Measurements from ENCODE around the gene ANKS1A. TPM values are rescaled to one million over a fixed set of nuclear protein-coding genes. Genes with fewer than 3 reads are reported as not detected.

ANKS1A gene
- total RNA-seq, 1 experiment from 2014 or later, result 14.0 TPM

- Mint-ChIP-seq H3K4me1 (ENCODE audit: insufficient read depth, unreplicated experiment) (peaks cover 9% of the 10 kb centered on the region), H3K36me3 (ENCODE audit: insufficient read depth, unreplicated experiment) (no peaks in the 10 kb centered on the region), H3K27ac (ENCODE audit: low read depth, unreplicated experiment) (no peak overlapping the region), H3K27me3 (ENCODE audit: insufficient read depth, unreplicated experiment) (no peaks in the 10 kb centered on the region), H3K4me3 (ENCODE audit: unreplicated experiment) (no peak overlapping the region), H3K9me3 (ENCODE audit: unreplicated experiment) (no peaks in the 10 kb centered on the region)
- POLR2A ChIA-PET, result no interaction called here
- no peak for DNase-seq (ENCODE audit: unreplicated experiment)
- no peak for TF ChIP-seq CTCF (IDR thresholded peaks at IDR 0.05; ENCODE audit: unreplicated experiment)
- intact Hi-C loops (cut with micrococcal nuclease), result no loop called here
- BruUV-seq (replicated peaks), result no TSS peak
- CTCF ChIA-PET, result no interaction called here
These were observed 22.8 kb downstream of the ANKS1A start for GRCh38 chr6:34911822-34912221.

GRCh38 chr6:34912715-34913464 lies 23.8 kb downstream of the ANKS1A start:
- H3K9me3 Mint-ChIP-seq (ENCODE audit: unreplicated experiment), result no peaks in the 10 kb centered on the region
- peak overlapping the region; percentile 74 for H3K27ac Mint-ChIP-seq (ENCODE audit: low read depth, unreplicated experiment)
- DNase-seq (ENCODE audit: unreplicated experiment), result peak; percentile 52
- ChIA-PET POLR2A (interaction anchor here (2.8 kb wide), 1 partner anchor 25 kb away, joined by 9 read pairs; the partner anchor contains the start of genes ANKS1A and TAF11), CTCF (interaction anchor here (0.9 kb wide), 1 partner anchor 20 kb away, joined by 3 read pairs; no protein-coding TSS in a partner anchor)
- TF ChIP-seq CTCF (IDR thresholded peaks at IDR 0.05; ENCODE audit: unreplicated experiment), result no peak
- BruUV-seq (replicated peaks), result no TSS peak
- no peaks in the 10 kb centered on the region for H3K36me3 Mint-ChIP-seq (ENCODE audit: insufficient read depth, unreplicated experiment)
- intact Hi-C loops (cut with micrococcal nuclease), result no loop called here
- no peak overlapping the region for H3K4me3 Mint-ChIP-seq (ENCODE audit: unreplicated experiment)
- H3K4me1 Mint-ChIP-seq (ENCODE audit: insufficient read depth, unreplicated experiment), result peaks cover 9% of the 10 kb centered on the region
- no peaks in the 10 kb centered on the region for H3K27me3 Mint-ChIP-seq (ENCODE audit: insufficient read depth, unreplicated experiment)

DNA sequence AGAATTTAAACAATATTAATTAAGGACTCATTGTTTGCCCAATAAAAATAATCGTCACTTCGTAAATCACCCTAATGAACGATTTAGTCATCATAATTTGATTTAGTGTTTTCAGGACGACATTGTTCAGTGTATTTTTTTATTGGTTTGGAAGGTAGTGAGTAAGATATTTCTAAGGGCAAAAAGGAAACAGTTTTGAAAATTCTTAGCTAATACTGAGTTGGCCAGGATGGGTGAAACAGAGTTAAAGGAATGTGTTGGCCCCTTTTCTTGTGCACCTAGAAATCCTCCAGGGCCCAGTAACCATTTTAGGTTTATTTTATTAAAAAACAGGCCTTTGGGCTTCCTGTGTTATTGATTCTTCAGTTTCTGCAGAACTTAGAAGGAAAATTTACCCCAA lies 25.3 kb downstream of the ANKS1A start:
- no peak for TF ChIP-seq CTCF (IDR thresholded peaks at IDR 0.05; ENCODE audit: unreplicated experiment)
- no peak for DNase-seq (ENCODE audit: unreplicated experiment)
- ChIA-PET POLR2A (interaction anchor here (2.8 kb wide), 1 partner anchor 26 kb away, joined by 9 read pairs; the partner anchor contains the start of genes ANKS1A and TAF11), CTCF (interaction anchor here (0.6 kb wide), 1 partner anchor 100 kb away, joined by 3 read pairs; no protein-coding TSS in a partner anchor)
- Mint-ChIP-seq H3K4me1 (ENCODE audit: insufficient read depth, unreplicated experiment) (peaks cover 9% of the 10 kb centered on the region), H3K36me3 (ENCODE audit: insufficient read depth, unreplicated experiment) (no peaks in the 10 kb centered on the region), H3K27ac (ENCODE audit: low read depth, unreplicated experiment) (peak overlapping the region; percentile 42), H3K4me3 (ENCODE audit: unreplicated experiment) (no peak overlapping the region), H3K9me3 (ENCODE audit: unreplicated experiment) (no peaks in the 10 kb centered on the region), H3K27me3 (ENCODE audit: insufficient read depth, unreplicated experiment) (no peaks in the 10 kb centered on the region)
- intact Hi-C loops (cut with micrococcal nuclease), result no loop called here
- BruUV-seq (replicated peaks), result no TSS peak

- TF ChIP-seq CTCF (IDR thresholded peaks at IDR 0.05; ENCODE audit: unreplicated experiment), result no peak
- H3K4me1 Mint-ChIP-seq (ENCODE audit: insufficient read depth, unreplicated experiment), result peaks cover 9% of the 10 kb centered on the region
- no peak overlapping the region for H3K4me3 Mint-ChIP-seq (ENCODE audit: unreplicated experiment)
- no peak overlapping the region for H3K27ac Mint-ChIP-seq (ENCODE audit: low read depth, unreplicated experiment)
- ChIA-PET POLR2A (no interaction called here), CTCF (no interaction called here)
- H3K9me3 Mint-ChIP-seq (ENCODE audit: unreplicated experiment), result no peaks in the 10 kb centered on the region
- intact Hi-C loops (cut with micrococcal nuclease), result no loop called here
- no peak for DNase-seq (ENCODE audit: unreplicated experiment)
- no peaks in the 10 kb centered on the region for H3K36me3 Mint-ChIP-seq (ENCODE audit: insufficient read depth, unreplicated experiment)
- BruUV-seq (replicated peaks), result no TSS peak
- no peaks in the 10 kb centered on the region for H3K27me3 Mint-ChIP-seq (ENCODE audit: insufficient read depth, unreplicated experiment)
These were observed 27.4 kb downstream of the ANKS1A start for GRCh38 chr6:34916348-34916967.

All from MCF 10A (cell line).